HG03342 (cell line): ENCODE results near the gene PARVG.
"Not testable (repeated sequence)": the region's sequence is repeated elsewhere in the genome, so short reads cannot be mapped to it uniquely, and the experiment has no call there.

Experiments
- ATAC-seq: cut with Tn5 transposase; IDR thresholded peaks from one replicate; pipeline ENCODE4 v1.9.1; 2021; ENCODE audit warnings: mild to moderate bottlenecking, moderate library complexity; ENCODE audit not compliant: unreplicated experiment

The PARVG gene

GRCh38 chr22:44211946-44212930 lies 31.5 kb downstream of the PARVG start:
- no peak for ATAC-seq

DNA sequence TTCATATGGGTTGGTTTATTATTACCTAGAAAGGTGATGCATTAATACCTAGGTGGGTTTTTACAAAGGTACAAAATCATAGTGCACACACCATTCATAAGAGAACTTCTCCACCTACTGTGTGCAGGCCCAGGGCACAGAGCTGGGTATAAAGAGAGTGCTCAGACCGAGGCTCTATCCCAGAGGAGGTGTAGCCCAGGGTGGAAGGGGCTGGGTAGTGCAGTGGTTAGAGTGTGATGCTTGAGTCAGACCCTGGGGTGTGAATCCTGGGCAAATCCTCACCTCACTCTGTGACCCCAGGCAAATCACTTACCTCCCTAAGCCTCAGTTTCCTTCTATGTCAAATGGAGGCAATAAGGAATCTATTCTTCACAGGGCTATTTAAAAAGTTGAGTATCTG lies 32.2 kb downstream of the PARVG start:
- ATAC-seq = no peak

DNA sequence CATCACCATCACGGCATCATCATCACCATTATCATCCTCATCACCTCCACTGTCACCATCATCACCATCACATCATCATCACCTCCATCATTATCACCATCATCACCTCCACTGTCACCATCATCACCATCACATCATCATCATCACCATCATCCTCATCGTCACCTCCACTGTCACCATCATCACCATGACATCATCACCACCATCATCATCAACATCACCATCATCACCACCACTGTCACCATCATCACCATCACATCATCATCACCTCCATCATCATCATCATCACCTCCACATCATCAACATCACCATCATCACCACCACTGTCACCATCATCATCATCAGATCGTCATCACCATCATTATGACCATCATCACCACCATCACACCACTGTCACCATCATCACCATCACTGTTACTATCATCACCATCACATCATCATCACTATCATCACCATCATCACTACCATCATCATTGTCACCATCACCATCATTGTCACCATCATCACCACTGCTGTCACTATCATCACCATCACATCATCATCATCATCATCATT lies 32.8 kb downstream of the PARVG start:
- no peak for ATAC-seq

DNA sequence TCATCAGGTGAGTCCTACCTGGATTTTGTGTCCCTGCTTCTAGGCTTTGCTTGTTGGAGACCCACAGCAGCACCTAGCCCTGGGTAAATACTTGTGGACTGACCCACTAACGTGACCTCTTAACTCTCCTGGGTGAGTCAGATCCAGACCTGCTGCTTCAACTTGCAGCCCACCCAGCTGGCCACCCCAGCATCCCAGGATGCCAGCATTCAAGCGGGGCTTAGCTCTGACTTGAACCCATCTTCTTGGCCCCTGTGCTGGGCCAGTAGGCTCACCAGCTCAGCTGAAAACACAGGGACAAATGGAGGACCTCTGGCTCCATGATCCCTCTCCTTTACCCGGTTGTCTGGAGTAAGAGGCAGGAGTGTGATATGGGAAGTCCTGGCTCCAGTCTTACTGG lies 33.5 kb downstream of the PARVG start:
- no peak for ATAC-seq

- ATAC-seq = no peak
These were observed 34.0 kb downstream of the PARVG start for GRCh38 chr22:44214764-44215163.

DNA sequence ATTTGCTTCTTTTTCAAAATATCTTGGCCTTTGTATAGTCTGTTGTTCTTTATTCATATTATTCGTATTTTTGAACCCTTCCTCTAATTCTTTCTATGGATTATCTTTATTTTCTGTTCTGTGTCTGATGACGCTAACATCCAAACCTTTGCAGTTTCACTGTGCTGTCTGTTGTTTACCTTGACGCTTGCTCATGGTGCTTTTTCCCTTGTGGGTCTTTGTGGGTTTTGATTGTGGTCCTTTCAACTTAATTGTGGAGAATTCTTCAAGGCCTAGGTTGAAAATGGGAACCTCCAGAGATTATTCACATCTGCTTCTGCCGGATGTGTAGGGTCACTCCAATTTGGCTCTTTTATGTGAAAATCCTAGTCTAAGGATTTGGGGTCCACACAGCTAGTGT lies 34.6 kb downstream of the PARVG start:
- no peak for ATAC-seq

DNA sequence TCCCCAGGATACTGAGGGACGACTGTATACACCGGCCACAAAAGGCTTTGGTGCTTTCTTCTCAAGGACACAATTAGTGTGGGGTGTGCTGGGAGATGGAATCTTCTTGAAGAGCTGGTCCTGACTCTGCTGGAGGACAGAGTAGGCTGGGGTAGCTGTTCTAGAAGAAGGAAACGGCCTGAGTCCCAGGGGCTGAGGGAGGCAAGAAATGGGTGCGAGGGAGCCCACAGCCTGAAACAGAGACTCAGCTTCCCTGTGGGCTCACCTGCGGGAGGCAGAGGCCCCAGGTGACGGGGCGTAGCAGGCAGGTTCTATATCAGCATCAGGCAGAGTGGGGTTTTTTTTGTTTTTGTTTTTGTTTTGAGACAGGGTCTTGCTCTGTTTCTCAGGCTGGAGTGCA lies 36.6 kb downstream of the PARVG start:
- ATAC-seq = no peak

DNA sequence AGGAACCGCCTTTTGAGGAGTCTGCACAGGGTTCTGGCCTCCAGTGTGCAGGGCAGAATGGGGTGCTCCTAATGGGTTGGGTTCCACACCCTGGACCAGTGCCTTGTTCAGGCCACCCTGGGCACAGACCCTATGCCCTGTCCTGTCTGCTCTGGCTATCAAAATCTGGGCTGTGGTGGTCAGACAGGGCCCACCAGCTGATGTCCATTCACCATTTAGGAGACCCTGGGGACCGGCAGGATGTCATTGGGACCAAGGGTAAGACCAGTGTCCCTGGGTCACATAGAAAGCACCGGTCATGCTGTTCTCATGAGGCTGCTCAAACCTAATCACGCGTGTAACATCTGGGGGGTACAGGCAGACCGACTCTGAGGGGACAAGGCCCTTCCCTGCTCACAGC lies 37.3 kb downstream of the PARVG start:
- ATAC-seq = no peak

DNA sequence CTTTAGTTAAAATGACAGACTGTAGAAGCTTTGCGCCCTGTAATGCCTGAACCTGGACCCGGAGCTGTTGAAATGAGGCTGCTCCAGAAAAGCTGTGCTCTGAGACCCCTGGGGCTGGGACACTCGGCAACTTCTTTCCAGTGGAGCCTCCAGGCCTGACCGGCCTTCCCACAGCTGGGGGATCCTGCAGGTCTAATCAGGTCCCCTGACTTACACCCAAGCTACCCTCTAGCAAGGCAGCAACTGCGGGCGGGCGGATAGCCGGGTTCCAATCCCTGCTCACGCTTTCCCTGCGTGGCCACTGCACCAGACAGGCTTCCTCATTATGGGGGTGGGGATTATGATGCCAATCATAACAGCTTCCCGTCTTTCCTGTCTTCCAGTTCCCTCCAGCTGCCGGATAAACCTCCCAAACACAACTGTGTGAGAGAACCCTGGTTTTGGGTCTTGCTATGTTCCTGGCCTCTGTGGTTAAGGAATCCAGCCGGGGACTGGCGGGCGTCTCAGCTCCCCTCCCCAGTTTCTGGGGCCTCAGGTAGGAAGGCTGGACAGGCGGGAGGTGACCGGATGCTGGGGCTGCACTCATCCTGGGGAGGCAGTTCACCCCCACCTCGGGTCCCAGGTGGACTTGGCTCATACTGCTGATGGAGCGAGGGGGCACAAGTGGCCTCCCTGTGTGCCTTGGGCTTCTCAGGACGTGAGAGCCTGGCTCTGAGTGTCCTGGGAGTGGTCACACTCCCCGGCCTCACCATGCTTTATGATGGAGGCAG lies 38.6 kb downstream of the PARVG start:
- no peak for ATAC-seq

DNA sequence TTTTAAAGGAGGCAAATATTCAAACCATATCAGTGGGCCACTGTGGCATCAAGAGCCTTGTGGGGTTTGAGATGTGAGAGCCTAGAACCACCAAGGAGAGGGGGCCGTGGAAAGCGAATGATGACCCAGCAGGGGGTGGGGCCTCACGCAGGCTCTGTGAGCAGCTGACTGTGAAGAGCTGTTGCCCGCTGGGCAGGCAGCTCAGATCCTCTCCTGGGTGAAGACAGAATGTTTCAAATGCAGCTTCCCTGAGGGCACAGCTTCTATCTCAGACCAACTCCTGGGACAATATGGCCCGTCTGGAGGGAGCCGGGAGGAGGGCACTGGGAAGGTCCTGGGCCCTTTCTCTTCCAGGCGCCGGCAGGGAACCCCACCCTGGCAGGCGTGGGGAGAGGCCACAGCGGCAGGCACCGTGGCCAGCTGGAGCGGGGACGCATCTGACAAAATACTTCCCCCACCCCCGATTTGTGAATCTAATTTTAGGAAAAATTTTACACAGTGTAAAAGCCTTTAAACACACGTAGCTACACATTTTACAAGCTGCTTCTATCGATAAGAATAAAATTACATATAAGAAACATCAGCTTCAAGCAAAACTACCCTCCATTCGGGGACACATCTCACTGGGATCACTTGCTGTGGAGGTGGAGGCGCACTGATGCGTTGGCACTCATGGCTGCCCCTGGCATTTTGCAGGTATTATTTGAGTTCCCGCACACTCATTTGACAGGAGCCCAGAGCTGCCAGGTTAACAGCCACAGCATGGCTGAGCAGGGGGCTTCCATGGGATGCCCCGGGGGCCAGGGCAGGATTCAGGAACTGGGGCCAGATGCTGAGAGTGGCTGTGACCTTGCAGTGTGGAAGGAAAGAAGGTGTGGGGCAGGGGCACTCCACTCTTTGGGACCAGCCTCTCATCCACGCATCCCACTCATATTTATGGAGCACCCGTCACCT lies 40.3 kb downstream of the PARVG start:
- no peak for ATAC-seq

GRCh38 chr22:44221710-44222475 lies 41.2 kb downstream of the PARVG start:
- no peak for ATAC-seq

GRCh38 chr22:44224166-44224565 lies 43.4 kb downstream of the PARVG start:
- no peak for ATAC-seq

DNA sequence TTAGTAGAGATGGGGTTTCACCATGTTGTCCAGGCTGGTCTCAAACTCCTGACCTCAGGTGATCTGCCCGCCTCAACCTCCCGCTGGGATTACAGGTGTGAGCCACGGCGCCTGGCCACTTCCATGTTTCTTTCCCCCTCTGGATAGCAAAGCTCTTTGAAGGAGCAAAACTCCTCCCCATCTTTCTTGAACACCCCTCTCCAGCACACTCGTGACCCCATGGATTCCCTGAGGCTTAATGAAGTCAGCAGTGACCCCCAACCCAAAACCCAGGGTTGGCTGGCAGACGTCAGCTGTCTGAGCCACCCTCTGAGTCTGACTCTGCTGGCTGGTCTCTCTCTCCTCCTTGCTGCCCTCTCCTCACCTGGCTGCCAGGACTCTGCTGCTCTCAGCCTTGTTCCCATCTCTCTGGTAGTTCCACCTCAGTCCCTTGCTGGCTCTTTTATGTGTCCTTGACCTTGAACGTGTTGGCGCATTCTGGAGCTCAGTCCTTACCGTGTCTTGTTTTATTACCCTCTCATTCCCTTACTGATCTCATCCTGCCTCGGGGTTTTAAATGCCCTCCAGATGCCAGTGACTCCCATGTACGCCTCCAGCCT lies 44.5 kb downstream of the PARVG start:
- ATAC-seq = no peak

DNA sequence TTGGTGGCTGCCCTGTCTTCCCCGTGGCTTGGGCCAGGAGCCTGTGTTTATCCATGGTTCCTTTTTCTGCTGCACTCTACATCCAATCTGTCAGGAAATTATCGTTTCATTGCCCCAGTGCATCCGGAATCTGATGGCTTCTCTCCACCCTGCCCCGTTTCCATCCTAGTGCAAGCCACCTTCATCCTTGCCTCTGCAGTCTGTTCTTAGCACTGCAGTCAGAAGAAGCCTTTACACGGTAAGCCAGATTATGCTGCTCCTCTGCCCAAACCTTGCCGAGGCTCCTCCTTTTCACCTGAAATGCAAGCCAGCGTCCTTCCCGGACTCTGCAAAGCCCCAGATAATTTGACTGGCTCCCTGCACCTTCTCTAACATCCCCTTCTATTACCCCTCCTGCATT lies 45.1 kb downstream of the PARVG start:
- ATAC-seq = no peak

DNA sequence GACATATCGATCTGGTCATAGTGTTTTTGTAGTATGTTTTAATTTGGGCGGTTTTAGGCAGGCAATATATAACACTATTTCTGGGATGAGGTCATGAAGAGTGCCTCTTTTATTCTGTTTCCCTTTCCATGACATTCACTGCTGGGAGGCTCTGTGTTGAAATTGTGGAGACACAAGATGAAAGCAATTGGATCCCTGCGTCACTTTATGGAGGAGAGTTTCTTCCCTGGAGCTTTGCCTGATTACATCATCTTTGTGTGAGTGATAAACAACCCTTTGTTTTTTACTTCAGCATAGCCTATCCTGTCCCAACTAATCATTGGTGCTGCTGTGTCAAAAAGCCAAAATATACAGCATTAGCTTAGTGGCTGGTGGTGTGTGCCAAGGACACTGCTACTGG lies 48.6 kb downstream of the PARVG start:
- ATAC-seq = no peak

- no peak for ATAC-seq
These were observed 49.1 kb downstream of the PARVG start for GRCh38 chr22:44229809-44230208.

- no peak for ATAC-seq
These were observed 50.5 kb downstream of the PARVG start for GRCh38 chr22:44231233-44231632.

DNA sequence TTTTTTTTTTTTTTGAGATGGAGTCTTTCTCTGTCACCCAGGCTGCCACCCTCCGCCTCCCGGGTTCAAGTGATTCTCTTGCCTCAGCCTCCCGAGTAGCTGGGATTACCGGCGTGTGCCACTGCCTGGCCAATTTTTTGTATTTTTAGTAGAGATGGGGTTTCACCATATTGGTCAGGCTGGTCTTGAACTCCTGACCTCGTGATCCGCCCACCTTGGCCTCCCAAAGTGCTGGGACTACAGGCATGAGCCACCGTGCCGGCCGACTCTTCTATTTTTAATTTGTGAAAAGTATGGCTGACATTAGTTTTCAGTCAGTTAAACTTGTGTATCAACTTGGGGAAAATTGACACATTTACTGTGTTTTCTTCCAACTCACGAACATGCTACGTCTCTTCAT lies 53.6 kb downstream of the PARVG start:
- ATAC-seq = not testable (repeated sequence)

GRCh38 chr22:44237290-44237689 lies 56.6 kb downstream of the PARVG start:
- no peak for ATAC-seq
